Placental pericyte (primary cell): ENCODE results near the gene DTX4. TPM values are rescaled to one million over a fixed set of nuclear protein-coding genes. Genes with fewer than 3 reads are reported as not detected.

Experiments
- small RNA-seq: library from RNA; depleted of rRNA; stranded (forward); fragments of <200 nt; gene quantifications from one replicate; pipeline ENCODE3, GENCODE V24; 2012; ENCODE audit warnings: low replicate concordance
- total RNA-seq: library from RNA; depleted of rRNA; stranded (reverse); fragments of >200 nt; gene quantifications from 2 replicates; pipeline ENCODE4 v1.2.3, GENCODE V29; 2012

Gene DTX4
- total RNA-seq = 3.7 and 5.3 TPM in 2 replicates

GRCh38 chr11:59171508-59172322 lies at the start of gene DTX4:
TSS of gene DTX4 (plus strand) at chr11:59172132. CDS start at chr11:59172596, 464 bp downstream.

GRCh38 chr11:59142530-59143507 lies 29.1 kb upstream of the DTX4 start, which contains the start of gene FAM111A:
TSS of gene FAM111A (plus strand) at chr11:59142856. CDS start at chr11:59148873, 6,017 bp downstream.

DNA sequence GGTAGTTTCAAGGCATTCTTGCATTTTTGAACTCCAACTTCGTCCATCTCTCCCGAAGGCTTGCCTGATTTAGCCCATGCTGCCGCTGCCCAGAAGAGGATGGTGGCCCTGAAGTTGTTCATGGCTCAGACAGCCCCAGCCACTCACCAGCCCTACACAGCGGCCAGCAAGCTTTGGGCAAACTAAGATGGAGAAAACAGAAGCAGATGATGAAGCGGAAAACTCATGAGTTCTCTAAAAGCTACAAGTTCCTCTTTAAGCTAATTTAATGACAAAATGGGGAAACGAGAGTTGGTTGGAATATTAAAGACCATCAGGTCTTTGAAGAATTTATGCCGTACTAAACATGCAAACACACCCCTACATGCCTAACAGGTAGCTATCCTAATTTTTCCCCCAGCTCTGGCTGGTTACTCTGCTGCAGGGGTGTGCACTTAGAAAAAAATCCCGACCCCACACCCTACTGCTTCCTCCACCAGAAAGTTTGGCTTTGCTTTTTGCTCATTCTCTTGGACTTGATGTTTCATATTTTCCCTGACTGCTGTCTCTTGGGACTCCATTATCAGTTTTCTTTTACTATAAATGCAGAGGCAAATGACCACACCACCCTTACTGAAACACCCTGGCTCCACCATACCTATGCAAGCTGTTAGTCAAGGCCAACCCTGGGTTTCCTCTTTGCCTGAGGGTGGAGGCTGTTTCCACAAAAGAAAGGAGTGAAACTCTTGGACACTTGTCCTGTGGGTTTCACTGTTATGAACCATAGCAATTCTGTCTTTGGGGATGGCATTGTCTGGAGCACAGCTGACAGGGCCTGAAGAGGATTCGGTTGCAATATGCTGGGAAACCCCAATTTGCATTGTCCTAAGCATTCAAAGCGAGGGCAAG lies 41.1 kb downstream of the DTX4 start, which contains the start of gene MPEG1:
Gene MPEG1, minus strand, starts transcription at position 184 of the 888 bp plus-strand sequence. Its CDS starts 62 bp downstream, at position 122.

Small RNAs within 50 kb of the gene (small RNA-seq; reads per million reads assigned to genes)
- gene RN7SL42P = not detected

Other genes with a start within 250 kb of the DTX4 start
- not detected in 2 replicates for gene GLYATL1, start 232.6 kb upstream of the DTX4 start, total RNA-seq
- gene GLYATL1B, start 85.8 kb upstream of the DTX4 start, total RNA-seq = not detected in 2 replicates
- under 0.01 and 11.5 TPM in 2 replicates for gene FAM111B, start 64.9 kb upstream of the DTX4 start, total RNA-seq
- 30.6 and 81.3 TPM in 2 replicates for gene FAM111A, start 29.3 kb upstream of the DTX4 start, total RNA-seq
- gene MPEG1, start 40.8 kb downstream of the DTX4 start, total RNA-seq = under 0.01 and 0.14 TPM in 2 replicates
- not detected in 2 replicates for gene OR5AN1, start 186.8 kb downstream of the DTX4 start, total RNA-seq